H1 (cell line): ENCODE data around the gene CDH11. TPM values are rescaled to one million over a fixed set of nuclear protein-coding genes. Genes with fewer than 3 reads are reported as not detected.

Experiments
- CTCF ChIA-PET: fragments of 300-600 bp; sonication (Branson Sonifier 250); formaldehyde crosslinking; loops from one replicate; lab custom pipeline; 2021; ENCODE audit not compliant: partially characterized antibody; lab: Charles Lee
- POLR2A ChIA-PET: fragments of 300-600 bp; sonication (Branson Sonifier 250); formaldehyde crosslinking; loops from one replicate; lab custom pipeline; 2021; ENCODE audit warnings: inconsistent platforms; ENCODE audit not compliant: partially characterized antibody; lab: Charles Lee
- DNase-seq, 2 experiments: peaks; one replicate each; pipeline versions ENCODE4 v3.0.0 to v3.0.0-alpha.2; 2010 to 2022; ENCODE audit warnings: low spot score in 2 of 2, low read depth in 1 of 2, mixed read lengths in 1 of 2
- FAIRE-seq: peaks from 2 replicates; lab custom pipeline; 2011; peaks lifted over from hg19 to GRCh38; lab: Jason Lieb, UNC
- H2AFZ ChIP-seq: 2 replicates; pipeline ENCODE4 v1.8.1; 2012; ENCODE audit warnings: low read length, inconsistent platforms
- H2AK5ac ChIP-seq: 2 replicates; pipeline ENCODE4 v1.6.1; 2013; ENCODE audit warnings: low read depth, low read length
- H2BK120ac ChIP-seq: replicated peaks from 2 replicates; pipeline ENCODE3; 2013; ENCODE audit warnings: low read depth, low read length, inconsistent platforms
- H2BK12ac ChIP-seq: 2 replicates; pipeline ENCODE4 v1.6.1; 2013; ENCODE audit warnings: low read depth, low read length
- H2BK15ac ChIP-seq: 2 replicates; pipeline ENCODE4 v1.6.1; 2013; ENCODE audit warnings: low read length
- H2BK20ac ChIP-seq: 2 replicates; pipeline ENCODE4 v1.6.1; 2013; ENCODE audit warnings: low read length
- H2BK5ac ChIP-seq: 2 replicates; pipeline ENCODE4 v1.6.1; 2013; ENCODE audit warnings: low read depth, low read length
- H3K14ac ChIP-seq: 2 replicates; pipeline ENCODE4 v1.6.1; 2013; ENCODE audit warnings: inconsistent platforms; ENCODE audit not compliant: insufficient read length
- H3K18ac ChIP-seq: 2 replicates; pipeline ENCODE4 v1.6.1; 2013; ENCODE audit warnings: low read length; ENCODE audit errors: extremely low read depth
- H3K23ac ChIP-seq: 2 replicates; pipeline ENCODE4 v1.6.1; 2013; ENCODE audit warnings: inconsistent platforms; ENCODE audit not compliant: insufficient read length
- H3K23me2 ChIP-seq: 2 replicates; pipeline ENCODE4 v1.6.1; 2013; ENCODE audit warnings: low read depth, low read length
- H3K27ac ChIP-seq: 2 replicates; pipeline ENCODE4 v1.6.1; 2011; ENCODE audit warnings: low read depth, low read length, inconsistent platforms
- H3K27me3 ChIP-seq, 4 experiments: replicated peaks in 1 of 4; 1 replicate in 1 of 4; 2 replicates in 3 of 4; pipeline versions ENCODE4 v1.6.1 to v1.8.1; 2011 to 2013; ENCODE audit warnings: low read length in 3 of 4, mild to moderate bottlenecking in 3 of 4, inconsistent platforms in 2 of 4, mixed read lengths in 2 of 4, moderate library complexity in 1 of 4; ENCODE audit not compliant: control insufficient read depth in 3 of 4, insufficient read depth in 3 of 4; ENCODE audit errors: extremely low read depth in 1 of 4
- H3K36me3 ChIP-seq, 4 experiments: 2 replicates each; pipeline versions ENCODE4 v1.6.1 to v1.8.1; 2011 to 2013; ENCODE audit warnings: mild to moderate bottlenecking in 4 of 4, low read length in 3 of 4, moderate library complexity in 2 of 4, control low read depth in 1 of 4, inconsistent platforms in 1 of 4; ENCODE audit not compliant: insufficient read depth in 4 of 4, control insufficient read depth in 2 of 4
- H3K4ac ChIP-seq: replicated peaks from 2 replicates; pipeline ENCODE3; 2013; ENCODE audit warnings: low read length, low read depth, mixed read lengths, inconsistent platforms; ENCODE audit not compliant: insufficient read length
- H3K4me1 ChIP-seq, 4 experiments: replicated peaks in 1 of 4; 1 replicate in 1 of 4; 2 replicates in 3 of 4; pipeline versions ENCODE4 v1.6.1 to v1.8.1; 2011 to 2013; ENCODE audit warnings: low read length in 3 of 4, inconsistent platforms in 2 of 4, mixed read lengths in 1 of 4; ENCODE audit not compliant: insufficient read depth in 4 of 4, control insufficient read depth in 3 of 4
- H3K4me2 ChIP-seq, 2 experiments: 2 replicates each; pipeline versions ENCODE4 v1.6.1 to v1.8.1; 2011 to 2013; ENCODE audit warnings: low read depth in 2 of 2, low read length in 2 of 2, control low read depth in 1 of 2, inconsistent platforms in 1 of 2, mild to moderate bottlenecking in 1 of 2; ENCODE audit not compliant: insufficient read depth in 1 of 2
- H3K4me3 ChIP-seq, 4 experiments: fragments of 200-600, 300-600 bp in 1 of 4; sonication (generic), shearing (Covaris generic), sonication (Bioruptor Twin) in 1 of 4; 2 replicates each; pipeline versions ENCODE4 v1.5.1 to v1.8.1; 2011 to 2016; ENCODE audit warnings: low read length in 4 of 4, low read depth in 3 of 4, control low read depth in 2 of 4, inconsistent platforms in 2 of 4, mild to moderate bottlenecking in 2 of 4, mixed read lengths in 1 of 4, moderate library complexity in 1 of 4; ENCODE audit not compliant: insufficient read depth in 2 of 4; ENCODE audit errors: extremely low read depth in 1 of 4
- H3K56ac ChIP-seq: replicated peaks from 2 replicates; pipeline ENCODE3; 2013; ENCODE audit warnings: low read depth, mild to moderate bottlenecking, mixed read lengths, low read length, inconsistent platforms; ENCODE audit not compliant: insufficient read length
- H3K79me1 ChIP-seq: 2 replicates; pipeline ENCODE4 v1.6.1; 2013; ENCODE audit warnings: low read depth, low read length, control low read depth
- H3K79me2 ChIP-seq, 2 experiments: 2 replicates each; pipeline versions ENCODE4 v1.6.1 to v1.8.1; 2012 to 2013; ENCODE audit warnings: low read length in 2 of 2, mild to moderate bottlenecking in 2 of 2, inconsistent platforms in 1 of 2; ENCODE audit not compliant: insufficient read depth in 2 of 2, control insufficient read depth in 1 of 2
- H3K9ac ChIP-seq, 4 experiments: replicated peaks in 1 of 4; 1 replicate in 1 of 4; 2 replicates in 3 of 4; pipeline versions ENCODE4 v1.6.1 to v1.8.1; 2011 to 2013; ENCODE audit warnings: low read depth in 3 of 4, low read length in 3 of 4, control low read depth in 2 of 4, mild to moderate bottlenecking in 2 of 4, moderate library complexity in 2 of 4, inconsistent platforms in 1 of 4; ENCODE audit errors: extremely low read depth in 1 of 4
- H3K9me3 ChIP-seq, 2 experiments: 2 replicates each; pipeline versions ENCODE4 v1.6.1 to v1.8.1; 2012 to 2013; ENCODE audit warnings: mild to moderate bottlenecking in 2 of 2, moderate library complexity in 2 of 2, control low read depth in 1 of 2, inconsistent platforms in 1 of 2, low read depth in 1 of 2, low read length in 1 of 2, mixed read lengths in 1 of 2; ENCODE audit not compliant: insufficient read depth in 2 of 2
- H4K20me1 ChIP-seq, 2 experiments: replicated peaks in 1 of 2; 2 replicates each; pipeline versions ENCODE3 to v1.8.1; 2011 to 2013; ENCODE audit warnings: inconsistent platforms in 2 of 2, low read length in 2 of 2, mild to moderate bottlenecking in 1 of 2; ENCODE audit not compliant: insufficient read depth in 2 of 2, control insufficient read depth in 1 of 2
- H4K5ac ChIP-seq: 2 replicates; pipeline ENCODE4 v1.6.1; 2013; ENCODE audit warnings: low read length, low read depth, mixed read lengths, inconsistent platforms; ENCODE audit not compliant: insufficient read length
- H4K8ac ChIP-seq: 2 replicates; pipeline ENCODE4 v1.8.0; 2013; ENCODE audit warnings: mild to moderate bottlenecking, moderate library complexity, low read length, inconsistent platforms; ENCODE audit not compliant: insufficient read depth; ENCODE audit errors: extremely low read depth
- H4K91ac ChIP-seq: replicated peaks from 2 replicates; pipeline ENCODE3; 2013; ENCODE audit warnings: low read length, mixed read lengths, inconsistent platforms; ENCODE audit not compliant: insufficient read length
- ATF2 ChIP-seq: IDR thresholded peaks from 2 replicates; pipeline ENCODE4 v1.6.1; 2012; ENCODE audit warnings: low read length, inconsistent platforms
- CEBPB ChIP-seq: IDR thresholded peaks from 2 replicates; pipeline ENCODE4 v1.6.1; 2012; ENCODE audit warnings: low read depth, low read length
- FOSL1 ChIP-seq: IDR thresholded peaks from 2 replicates; pipeline ENCODE4 v1.6.1; 2011; ENCODE audit warnings: mild to moderate bottlenecking, low read depth, low read length, moderate library complexity; ENCODE audit not compliant: insufficient read depth
- HDAC2 ChIP-seq, 2 experiments: fragments of 300-600 bp in 1 of 2; sonication (generic) in 1 of 2; IDR thresholded peaks; 2 replicates each; pipeline ENCODE4 v1.6.1; 2011 to 2012; ENCODE audit warnings: low read depth in 2 of 2, low read length in 2 of 2, mild to moderate bottlenecking in 2 of 2, moderate library complexity in 2 of 2, borderline replicate concordance in 1 of 2, inconsistent platforms in 1 of 2
- POU5F1 ChIP-seq: IDR thresholded peaks from 2 replicates; pipeline ENCODE4 v1.6.1; 2011; ENCODE audit warnings: low read depth, mild to moderate bottlenecking, low read length, moderate library complexity
- TAF1 ChIP-seq: IDR thresholded peaks from 2 replicates; pipeline ENCODE4 v1.6.1; 2011; ENCODE audit warnings: mild to moderate bottlenecking, low read depth, low read length
- WGBS, 2 experiments: shearing (Covaris generic) in 1 of 2; methylation state at CpG; one replicate each; pipeline versions ENCODE4 v1.1.6 to v1.1.7; 2013 to 2015; ENCODE audit warnings: low lambda C conversion rate in 2 of 2, mixed read lengths in 2 of 2, inconsistent platforms in 1 of 2, low coverage in 1 of 2, missing lambda C conversion rate in 1 of 2; ENCODE audit not compliant: insufficient replicate concordance in 2 of 2, insufficient coverage in 1 of 2, insufficient read length in 1 of 2; ENCODE audit errors: extremely low coverage in 1 of 2, missing lambda C conversion rate in 1 of 2; 5-methylcytosine and 5-hydroxymethylcytosine counted together
- polyA plus RNA-seq, 7 experiments: library from polyadenylated mRNA; depleted of rRNA in 3 of 7; stranded (reverse) in 5 of 7; unstranded in 2 of 7; fragments of >200 nt in 5 of 7; fragments of 200-250 nt in 2 of 7; gene quantifications; 1 replicate in 5 of 7; 2 replicates in 1 of 7; 4 replicates in 1 of 7; pipeline versions ENCODE4 v1.2.1 to v1.2.3, GENCODE V29; 2011 to 2013; ENCODE audit warnings: missing spikeins in 2 of 7, mixed read lengths in 2 of 7
- total RNA-seq: library from RNA; stranded (reverse); fragmentation: NEBNext Ultra II Directional; extraction: Animal tissue kit (Norgen Biotek cat#: 25700); gene quantifications from 2 replicates; pipeline ENCODE4 v1.2.1, GENCODE V29; 2021

The CDH11 gene
- total and polyA plus RNA-seq, 2 of the 8 experiments (the other 6 are each of a cell fraction or from before 2014, with no cell fraction given), result 3.3 to 8.4 TPM

GRCh38 chr16:65023802-65024201 is 98.1 kb downstream of the CDH11 start:
- H4K8ac ChIP-seq, result no peak overlapping the region
- no peak overlapping the region for H3K4me3 ChIP-seq
- CTCF ChIA-PET, result no interaction called here
- H3K23me2 ChIP-seq, result peaks cover 3% of the 10 kb centered on the region; the same call in 1 of the 2 replicates
- no peak overlapping the region for H3K23ac ChIP-seq
- H4K5ac ChIP-seq, result no peak overlapping the region
- 0 out of 4 replicates have a peak, but pooled peaks cover 0 to under 1% of the 10 kb centered on the region in 2 experiments for H3K9me3 ChIP-seq
- no peaks in the 10 kb centered on the region for H3K79me2 ChIP-seq
- H3K27me3 ChIP-seq, result no peaks in the 10 kb centered on the region
- 89% methylated on average over 4 of the region's 4 CpGs; no CpG with 5 or more reads in 1 of the 2 experiments for whole genome bisulfite sequencing, 2 experiments
- H4K91ac ChIP-seq, result no peak overlapping the region
- no peak overlapping the region for H2AFZ ChIP-seq
- H3K9ac ChIP-seq, result no peak overlapping the region
- no peaks in the 10 kb centered on the region for H3K4me1 ChIP-seq
- H3K36me3 ChIP-seq, result no peaks in the 10 kb centered on the region
- H2BK15ac ChIP-seq, result no peak overlapping the region
- H3K27ac ChIP-seq, result no peak overlapping the region
- no peak overlapping the region for H2BK20ac ChIP-seq
- H3K14ac ChIP-seq, result no peak overlapping the region
- no peak overlapping the region for H2AK5ac ChIP-seq
- no peak overlapping the region for H3K18ac ChIP-seq
- TF ChIP-seq CEBPB (no peak), TAF1 (no peak), HDAC2 (IDR thresholded peaks at IDR 0.05; ENCODE audit: borderline replicate concordance in 1 of 2, low read depth in 2 of 2, low read length in 2 of 2) (no peak), POU5F1 (no peak), ATF2 (no peak), FOSL1 (no peak)
- H3K79me1 ChIP-seq, result no peaks in the 10 kb centered on the region
- POLR2A ChIA-PET, result no interaction called here
- no peak overlapping the region for H2BK5ac ChIP-seq
- H3K56ac ChIP-seq, result no peak overlapping the region
- H2BK12ac ChIP-seq, result 0 out of 2 replicates have a peak overlapping the region, but pooled peaks have one; percentile 68
- H3K4ac ChIP-seq, result no peak overlapping the region
- no peak for FAIRE-seq
- no peak overlapping the region for H3K4me2 ChIP-seq
- H2BK120ac ChIP-seq, result no peak overlapping the region
- no peaks in the 10 kb centered on the region for H4K20me1 ChIP-seq
- no peak for DNase-seq
